Parathyroid adenoma (tissue), 2 donors: ENCODE measurements around the gene DYDC2.

Experiments used
- H2AFZ ChIP-seq: fragments of 300-600 bp; sonication (generic); one replicate; pipeline ENCODE4 v1.7.0; 2017; ENCODE audit warnings: antibody characterized with exemption, mild to moderate bottlenecking
- H3K27ac ChIP-seq: fragments of 300-600 bp; sonication (generic); one replicate; pipeline ENCODE4 v1.7.0; 2017
- H3K27me3 ChIP-seq: fragments of 300-600 bp; sonication (generic); one replicate; pipeline ENCODE4 v1.7.0; 2017; ENCODE audit warnings: low read length; ENCODE audit not compliant: control insufficient read depth, insufficient read depth
- H3K36me3 ChIP-seq: fragments of 300-600 bp; sonication (generic); one replicate; pipeline ENCODE4 v1.7.0; 2017; ENCODE audit warnings: low read length; ENCODE audit not compliant: control insufficient read depth, insufficient read depth
- H3K4me1 ChIP-seq: fragments of 300-600 bp; sonication (generic); one replicate; pipeline ENCODE4 v1.7.0; 2017; ENCODE audit warnings: control low read depth
- H3K4me2 ChIP-seq: fragments of 300-600 bp; sonication (generic); one replicate; pipeline ENCODE4 v1.7.0; 2017; ENCODE audit warnings: low read length
- H3K4me3 ChIP-seq: fragments of 300-600 bp; sonication (generic); one replicate; pipeline ENCODE4 v1.7.0; 2017; ENCODE audit warnings: low read depth, low read length
- H3K79me2 ChIP-seq: fragments of 300-600 bp; sonication (generic); one replicate; pipeline ENCODE4 v1.7.0; 2017; ENCODE audit warnings: control low read depth
- H3K9ac ChIP-seq: fragments of 300-600 bp; sonication (generic); one replicate; pipeline ENCODE4 v1.7.0; 2017; ENCODE audit warnings: mild to moderate bottlenecking
- H3K9me3 ChIP-seq: fragments of 300-600 bp; sonication (generic); one replicate; pipeline ENCODE4 v1.7.0; 2017; ENCODE audit warnings: low read length; ENCODE audit not compliant: control insufficient read depth
- CTCF ChIP-seq: fragments of 300-600 bp; sonication (generic); IDR thresholded peaks from one replicate; pipeline ENCODE4 v1.7.0; 2017; ENCODE audit warnings: antibody characterized with exemption, mild to moderate bottlenecking
- donor health status: primary hyperparathyroidism.

The DYDC2 gene

DNA sequence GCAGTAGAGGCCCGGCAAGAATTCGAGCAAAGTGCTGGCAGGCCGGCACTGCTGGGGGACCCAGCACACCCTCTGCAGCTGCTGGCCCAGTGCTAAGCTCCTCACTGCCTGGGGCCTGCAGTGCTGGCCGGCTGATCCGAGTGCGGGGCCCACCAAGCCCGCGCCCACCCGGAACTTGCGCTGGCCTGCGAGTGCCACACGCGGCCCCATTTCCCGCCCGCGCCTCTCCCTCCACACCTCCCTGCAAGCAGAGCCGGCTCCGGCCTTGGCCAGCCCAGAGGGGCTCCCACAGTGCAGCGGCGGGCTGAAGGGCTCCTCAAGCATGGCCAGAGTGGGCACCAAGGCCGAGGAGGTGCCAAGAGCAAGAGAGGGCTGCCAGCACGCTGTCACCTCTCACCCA is 3.1 kb downstream of the DYDC2 start:
- H3K27ac ChIP-seq, result no peak overlapping the region
- no peak for TF ChIP-seq CTCF

DNA sequence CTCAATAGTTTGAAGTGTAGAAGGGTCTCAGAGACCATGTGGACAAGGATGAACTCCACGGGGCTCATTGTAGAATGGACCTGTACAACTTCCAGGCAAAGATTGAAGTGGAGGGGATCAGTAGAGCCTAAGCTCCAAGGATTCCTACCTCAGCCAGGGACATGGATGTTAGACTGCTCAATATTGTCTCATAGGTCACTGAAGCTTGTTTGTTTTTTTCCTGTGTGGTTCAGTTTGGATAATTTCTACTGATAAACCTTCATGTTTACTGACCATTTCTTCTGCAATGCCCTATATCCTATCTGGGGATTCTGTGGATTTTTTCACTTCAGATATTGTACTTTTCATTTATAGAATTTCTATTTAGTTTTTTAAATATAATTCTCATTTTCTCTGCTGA is 8.9 kb downstream of the DYDC2 start:
- no peak overlapping the region for H3K9ac ChIP-seq

More for the DNA sequence above, 3.1 kb downstream of the DYDC2 start:
- H3K4me2 ChIP-seq, result no peak overlapping the region
- no peak overlapping the region for H3K4me3 ChIP-seq
- no peaks in the 10 kb centered on the region for H3K27me3 ChIP-seq
- H3K9me3 ChIP-seq, result no peaks in the 10 kb centered on the region
- H2AFZ ChIP-seq, result no peak overlapping the region
- H3K4me1 ChIP-seq, result no peaks in the 10 kb centered on the region
- no peaks in the 10 kb centered on the region for H3K36me3 ChIP-seq
- no peak overlapping the region for H3K9ac ChIP-seq
- no peaks in the 10 kb centered on the region for H3K79me2 ChIP-seq

GRCh38 chr10:80371467-80371866 is 14.9 kb downstream of the DYDC2 start:
- H3K36me3 ChIP-seq, result no peaks in the 10 kb centered on the region
- H3K27ac ChIP-seq, result no peak overlapping the region
- H3K4me3 ChIP-seq, result no peak overlapping the region
- no peak overlapping the region for H2AFZ ChIP-seq
- H3K4me1 ChIP-seq, result no peaks in the 10 kb centered on the region
- H3K27me3 ChIP-seq, result no peaks in the 10 kb centered on the region
- no peak for TF ChIP-seq CTCF
- H3K4me2 ChIP-seq, result no peak overlapping the region
- H3K9me3 ChIP-seq, result no peaks in the 10 kb centered on the region
- H3K9ac ChIP-seq, result no peak overlapping the region
- no peaks in the 10 kb centered on the region for H3K79me2 ChIP-seq

More for the DNA sequence above, 8.9 kb downstream of the DYDC2 start:
- H3K9me3 ChIP-seq, result no peaks in the 10 kb centered on the region
- H3K27me3 ChIP-seq, result no peaks in the 10 kb centered on the region
- no peak overlapping the region for H3K4me2 ChIP-seq
- no peak overlapping the region for H3K27ac ChIP-seq
- H2AFZ ChIP-seq, result no peak overlapping the region
- H3K79me2 ChIP-seq, result no peaks in the 10 kb centered on the region
- no peak overlapping the region for H3K4me3 ChIP-seq
- H3K36me3 ChIP-seq, result no peaks in the 10 kb centered on the region
- H3K4me1 ChIP-seq, result no peaks in the 10 kb centered on the region
- TF ChIP-seq CTCF, result no peak

GRCh38 chr10:80372675-80373074 is 16.1 kb downstream of the DYDC2 start:
- Histone ChIP-seq H3K36me3 (no peaks in the 10 kb centered on the region), H3K79me2 (no peaks in the 10 kb centered on the region), H3K4me3 (no peak overlapping the region), H3K9ac (no peak overlapping the region), H2AFZ (no peak overlapping the region), H3K27ac (no peak overlapping the region), H3K4me2 (no peak overlapping the region), H3K9me3 (no peaks in the 10 kb centered on the region), H3K4me1 (no peaks in the 10 kb centered on the region), H3K27me3 (no peaks in the 10 kb centered on the region)
- no peak for TF ChIP-seq CTCF

GRCh38 chr10:80373502-80373901 is 16.9 kb downstream of the DYDC2 start:
- H3K4me2 ChIP-seq, result no peak overlapping the region
- no peak overlapping the region for H3K4me3 ChIP-seq
- H3K27me3 ChIP-seq, result no peaks in the 10 kb centered on the region
- H3K27ac ChIP-seq, result no peak overlapping the region
- no peaks in the 10 kb centered on the region for H3K36me3 ChIP-seq
- no peak overlapping the region for H3K9ac ChIP-seq
- no peak overlapping the region for H2AFZ ChIP-seq
- no peaks in the 10 kb centered on the region for H3K9me3 ChIP-seq
- no peaks in the 10 kb centered on the region for H3K79me2 ChIP-seq
- H3K4me1 ChIP-seq, result no peaks in the 10 kb centered on the region
- no peak for TF ChIP-seq CTCF
